ENCODE measurements around the gene ZNF639. TPM values are rescaled to one million over a fixed set of nuclear protein-coding genes. Genes with fewer than 3 reads are reported as not detected.

ZNF639 gene
- total and polyA plus RNA-seq, 10 of the 15 experiments (the other 5 are each of a cell fraction or from before 2014, with no cell fraction given) = 16.3 to 61.2 (median 35.3) TPM

GRCh38 chr3:179309225-179310078 is 13.4 kb upstream of the ZNF639 start (continued):
- TF ChIP-seq MLLT1 (IDR thresholded peaks at IDR 0.05) = 0 out of 2 replicates have a peak, but pooled peaks have one; percentile 35
- no peak for TF ChIP-seq CHD1 (IDR thresholded peaks at IDR 0.05; ENCODE audit: low read depth, low read length)
- TF ChIP-seq NRF1 (conservative IDR thresholded peaks at IDR 0.05; ENCODE audit: low read depth, low read length) = no peak
- TF ChIP-seq IRF5 (IDR thresholded peaks at IDR 0.05; ENCODE audit: borderline replicate concordance) = no peak
- TF ChIP-seq NFYB (IDR thresholded peaks at IDR 0.05; ENCODE audit: insufficient read depth, low read depth, low read length) = peak; percentile 10; the same call in 1 of the 2 replicates
- no peak for TF ChIP-seq ATF7 (IDR thresholded peaks at IDR 0.05; ENCODE audit: low read depth)
- TF ChIP-seq SPI1 (IDR thresholded peaks at IDR 0.05; ENCODE audit: borderline replicate concordance, insufficient read depth, low read depth, low read length) = peak; percentile 85
- no peak for TF ChIP-seq POLR2AphosphoS5 (IDR thresholded peaks at IDR 0.05; ENCODE audit: low read length)
- peak; percentile 45; the same call in 1 of the 2 replicates for TF ChIP-seq EED (IDR thresholded peaks at IDR 0.05; ENCODE audit: low read depth)

Measured in GM12878 (cell line).